HG02588 (cell line): Measurements from ENCODE around the gene AIRE.
"Not testable (repeated sequence)": the region's sequence is repeated elsewhere in the genome, so short reads cannot be mapped to it uniquely, and the experiment has no call there.

ENCODE experiments used
- ATAC-seq: cut with Tn5 transposase; IDR thresholded peaks from one replicate; pipeline ENCODE4 v1.9.1; 2021; ENCODE audit warnings: mild to moderate bottlenecking, moderate library complexity; ENCODE audit not compliant: unreplicated experiment

The AIRE gene

DNA sequence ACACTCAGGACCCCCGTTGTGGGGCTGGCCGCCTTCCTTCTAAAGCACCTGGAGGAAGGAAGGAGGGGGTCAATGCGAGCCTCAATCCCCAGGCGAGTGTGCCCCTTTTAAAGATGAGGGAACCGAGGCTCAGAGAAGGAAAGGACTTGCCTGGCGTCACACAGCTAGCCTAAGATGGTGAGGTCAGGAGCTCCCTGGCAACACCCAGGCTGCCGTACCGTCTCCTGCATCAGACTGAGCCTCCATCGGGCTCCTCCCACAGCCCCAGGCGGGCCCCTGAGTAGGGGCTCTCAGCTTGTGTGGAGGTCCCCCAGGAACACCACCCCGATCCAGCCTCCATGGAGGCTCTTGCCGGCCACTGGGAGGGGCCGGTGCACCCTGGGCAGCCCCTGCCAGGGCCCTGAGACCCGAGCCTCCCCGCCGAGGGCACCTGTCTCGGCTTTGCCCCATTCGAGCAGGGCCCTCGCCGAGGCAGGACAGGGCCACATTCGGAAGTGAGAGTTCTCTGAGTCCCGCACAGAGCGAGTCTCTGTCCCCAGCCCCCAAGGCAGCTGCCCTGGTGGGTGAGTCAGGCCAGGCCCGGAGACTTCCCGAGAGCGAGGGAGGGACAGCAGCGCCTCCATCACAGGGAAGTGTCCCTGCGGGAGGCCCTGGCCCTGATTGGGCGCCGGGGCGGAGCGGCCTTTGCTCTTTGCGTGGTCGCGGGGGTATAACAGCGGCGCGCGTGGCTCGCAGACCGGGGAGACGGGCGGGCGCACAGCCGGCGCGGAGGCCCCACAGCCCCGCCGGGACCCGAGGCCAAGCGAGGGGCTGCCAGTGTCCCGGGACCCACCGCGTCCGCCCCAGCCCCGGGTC, at the start of gene AIRE:
Gene AIRE, plus strand, starts transcription at position 739 of the 855 bp plus-strand sequence. CDS start 131 bp downstream, outside the sequence.
- ATAC-seq, result no peak

DNA sequence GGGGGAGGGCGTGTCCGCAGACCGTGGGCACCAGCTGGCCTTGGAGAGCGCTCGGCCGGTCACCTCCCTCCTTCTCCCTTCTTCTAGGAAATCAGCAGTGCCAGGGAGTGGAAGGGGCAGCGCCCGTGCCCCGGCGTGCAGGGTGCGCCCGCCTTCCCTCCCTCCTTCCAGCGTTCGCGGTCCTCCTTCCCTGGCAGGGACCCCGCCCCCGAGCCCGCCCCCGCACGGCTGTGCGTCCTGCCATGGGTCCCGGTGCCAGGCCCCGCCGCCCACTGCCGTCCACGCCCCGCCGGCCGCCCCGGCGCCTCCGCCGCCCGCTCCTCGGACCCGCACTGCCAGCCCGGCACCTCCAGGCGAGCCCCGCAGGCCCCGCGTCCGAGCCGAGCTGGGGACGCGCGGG, 45.3 kb upstream of the AIRE start:
- ATAC-seq, result peak; percentile 22

DNA sequence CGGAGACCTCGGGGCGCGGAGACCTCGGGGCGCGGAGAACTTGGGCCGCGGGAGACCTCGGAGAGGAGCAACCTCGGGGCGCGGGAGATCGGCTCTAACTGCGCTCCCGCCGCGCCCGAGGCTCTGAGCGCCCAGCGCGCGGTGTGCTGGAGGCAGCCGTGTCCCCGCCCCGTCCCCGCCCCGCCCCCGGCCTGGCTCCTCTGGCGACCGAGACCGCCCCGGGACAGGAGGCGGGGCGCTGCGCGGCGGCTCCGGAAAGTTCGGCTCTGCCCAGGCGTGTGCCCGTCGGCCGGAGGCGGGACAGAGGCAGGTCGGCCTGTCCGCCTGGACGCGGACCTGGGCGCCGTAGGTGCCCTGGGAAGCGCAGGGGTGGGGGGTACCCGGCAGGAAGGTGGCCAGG, 44.8 kb upstream of the AIRE start, which contains the start of gene ICOSLG:
Gene ICOSLG, minus strand, starts transcription at position 102 of the 400 bp plus-strand sequence. CDS start 126 bp downstream, outside the sequence.
- peak; percentile 40 for ATAC-seq

DNA sequence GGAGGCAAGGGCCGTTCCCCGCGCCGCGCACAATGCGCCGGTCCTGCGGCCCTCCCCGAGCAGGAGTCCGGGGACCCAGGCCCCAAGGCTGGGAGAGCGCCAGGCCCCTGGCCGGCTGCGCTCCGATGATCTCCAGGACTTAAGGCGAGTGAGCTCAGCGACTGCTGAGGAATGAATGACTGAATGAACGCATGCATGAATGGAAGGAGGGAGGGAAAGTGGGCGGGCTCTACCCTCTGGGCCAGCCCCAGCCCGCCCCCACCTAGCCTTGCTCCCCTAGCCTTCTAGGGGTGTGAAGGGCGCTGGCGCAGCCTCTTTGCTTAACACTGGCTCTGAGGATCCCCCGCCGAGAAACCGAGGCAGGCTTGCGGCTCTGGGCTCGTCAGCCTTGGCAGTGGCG, 44.4 kb upstream of the AIRE start:
- peak; percentile 36 for ATAC-seq

DNA sequence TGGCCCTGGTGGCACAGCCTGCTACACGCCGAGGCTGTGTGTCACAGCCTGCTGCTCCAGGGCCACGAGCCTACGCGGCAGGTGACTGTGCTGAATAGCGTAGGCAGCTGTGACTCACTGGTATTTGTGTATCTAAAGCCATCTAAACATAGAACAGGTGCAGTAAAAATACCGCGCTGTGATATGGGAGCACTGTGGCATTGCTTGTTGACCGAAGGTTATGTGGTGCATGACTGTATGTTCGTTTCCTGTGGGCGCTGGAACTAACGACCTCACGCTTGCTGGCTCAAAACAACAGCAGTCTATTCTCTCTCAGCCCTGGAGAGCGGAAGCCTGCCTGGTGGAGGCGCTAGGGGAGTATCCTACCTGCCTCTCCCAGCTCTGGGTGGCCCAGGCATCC, 41.7 kb upstream of the AIRE start:
- ATAC-seq, result peak; percentile 37

DNA sequence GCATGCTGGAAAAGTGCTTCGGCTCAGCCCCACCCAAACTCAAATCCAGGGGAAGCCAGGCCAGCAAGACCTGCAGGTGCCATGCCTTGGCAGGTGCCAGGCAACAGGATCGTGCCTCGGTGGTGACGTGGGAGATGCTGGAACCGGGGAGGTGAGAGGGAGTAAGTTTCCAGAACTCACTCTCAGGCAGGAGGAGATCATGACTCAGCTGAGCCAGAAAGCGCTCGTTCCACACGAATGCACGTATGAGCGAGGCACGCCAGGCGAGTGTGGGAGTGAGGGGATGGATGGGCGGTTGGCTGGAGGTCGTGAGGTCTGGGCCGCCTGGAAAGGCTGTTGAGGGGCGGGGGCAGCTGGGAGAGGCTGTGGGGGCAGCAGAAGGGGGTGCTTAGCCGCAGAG, 37.8 kb upstream of the AIRE start:
- ATAC-seq, result not testable (repeated sequence)

DNA sequence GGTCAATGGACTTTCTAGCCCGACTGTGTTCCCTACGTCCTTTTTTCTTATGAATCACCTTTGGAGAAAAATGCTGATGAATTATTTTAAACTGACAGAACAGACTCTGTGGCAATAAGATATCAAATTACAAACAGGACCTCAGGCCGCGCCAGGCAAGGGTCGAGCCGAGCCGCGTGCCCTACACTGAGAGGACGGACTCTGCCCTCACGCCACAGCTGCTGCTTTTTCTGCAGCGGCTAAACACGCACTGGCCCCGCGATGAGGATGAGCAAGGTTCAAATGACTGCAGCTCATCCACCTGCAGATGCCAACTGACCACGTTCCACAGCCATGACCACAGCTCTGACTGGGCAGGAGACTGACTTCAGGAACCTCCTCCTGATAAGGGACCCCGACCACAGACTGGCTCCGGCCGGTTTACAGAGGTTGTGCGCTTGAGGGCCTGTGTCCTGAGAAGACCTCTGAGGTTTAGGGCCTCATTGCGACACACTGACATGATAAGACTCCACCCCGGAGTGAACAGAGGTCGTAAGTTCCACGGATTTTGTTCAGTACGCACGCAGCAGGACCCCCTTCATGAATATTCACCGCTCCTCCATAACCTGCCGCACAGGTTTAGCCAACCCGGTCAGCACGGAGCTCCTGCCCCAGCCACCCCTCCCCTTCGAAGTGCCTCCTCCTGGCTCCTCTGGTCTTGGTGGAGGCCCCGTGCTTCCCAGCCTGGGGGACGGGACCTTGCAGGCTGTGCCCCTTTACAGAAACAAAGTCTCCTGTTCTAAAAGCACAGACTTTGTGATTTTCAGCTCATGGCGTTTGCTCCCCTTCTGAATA, 36.3 kb upstream of the AIRE start:
- not testable (repeated sequence) for ATAC-seq

DNA sequence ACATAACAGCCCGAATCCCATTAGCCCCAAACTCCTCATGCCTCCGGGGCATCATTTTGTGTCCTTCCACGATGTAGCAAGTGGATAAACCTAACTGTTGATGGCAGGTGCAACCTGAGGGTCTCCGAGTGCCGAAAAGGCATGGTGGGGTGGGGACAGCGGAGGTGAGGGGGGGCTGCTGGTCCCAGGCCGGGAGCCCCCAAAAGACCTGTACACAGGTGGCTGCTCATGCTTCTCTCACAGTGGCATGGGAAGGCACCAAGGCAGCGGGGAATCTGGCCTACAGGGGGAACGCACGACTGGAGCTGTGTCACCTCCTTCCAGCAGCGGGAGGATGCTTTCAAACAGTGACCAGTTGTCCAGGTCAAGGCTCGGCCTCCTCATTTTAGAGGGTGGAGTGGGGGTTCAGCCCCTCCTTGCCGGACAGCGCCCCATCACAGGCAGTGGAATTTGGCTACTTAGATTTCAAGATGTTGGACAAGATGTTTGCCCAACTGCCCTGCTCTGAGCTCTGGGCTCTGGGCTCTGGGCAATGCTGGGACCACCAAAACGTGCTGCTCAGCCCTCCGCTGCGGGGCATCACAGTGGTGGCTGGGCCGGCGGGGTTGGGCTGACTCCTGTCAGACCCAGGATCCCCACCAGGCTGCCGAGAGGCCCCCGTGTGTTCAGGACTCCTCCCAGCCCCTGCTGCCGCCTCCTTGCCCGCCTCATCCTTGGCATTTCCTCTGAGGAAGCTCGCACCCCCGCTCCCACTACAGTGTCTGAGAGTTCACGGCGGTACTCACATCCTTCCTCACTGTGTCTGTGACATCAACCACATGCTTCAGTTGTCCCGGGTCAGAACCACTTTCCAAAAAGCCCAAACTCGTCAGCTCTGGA, 31.6 kb upstream of the AIRE start:
- ATAC-seq, result no peak

DNA sequence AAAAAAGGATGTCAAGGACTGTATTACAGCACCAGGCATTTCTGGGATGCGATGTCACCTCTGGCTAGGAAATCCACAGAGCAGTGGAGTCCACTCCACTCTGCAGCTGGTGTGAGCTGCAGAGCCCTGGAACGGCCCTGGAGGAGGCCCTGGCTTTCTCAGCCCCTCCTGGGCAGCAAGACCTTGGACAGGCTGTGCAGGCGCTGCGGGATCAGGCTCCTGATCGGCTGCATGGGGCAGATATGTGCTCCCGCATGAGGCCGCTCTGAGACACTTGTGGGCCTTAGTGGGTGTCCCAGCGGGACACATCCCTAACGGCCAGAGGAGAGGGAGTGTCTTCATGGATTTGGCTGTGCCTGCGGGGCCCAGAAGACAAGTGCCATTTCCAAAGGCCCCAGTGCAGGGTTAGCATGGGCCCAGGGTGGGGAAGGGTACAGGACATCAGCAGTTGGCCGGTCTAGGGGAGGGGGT, 30.1 kb upstream of the AIRE start:
- ATAC-seq, result no peak

DNA sequence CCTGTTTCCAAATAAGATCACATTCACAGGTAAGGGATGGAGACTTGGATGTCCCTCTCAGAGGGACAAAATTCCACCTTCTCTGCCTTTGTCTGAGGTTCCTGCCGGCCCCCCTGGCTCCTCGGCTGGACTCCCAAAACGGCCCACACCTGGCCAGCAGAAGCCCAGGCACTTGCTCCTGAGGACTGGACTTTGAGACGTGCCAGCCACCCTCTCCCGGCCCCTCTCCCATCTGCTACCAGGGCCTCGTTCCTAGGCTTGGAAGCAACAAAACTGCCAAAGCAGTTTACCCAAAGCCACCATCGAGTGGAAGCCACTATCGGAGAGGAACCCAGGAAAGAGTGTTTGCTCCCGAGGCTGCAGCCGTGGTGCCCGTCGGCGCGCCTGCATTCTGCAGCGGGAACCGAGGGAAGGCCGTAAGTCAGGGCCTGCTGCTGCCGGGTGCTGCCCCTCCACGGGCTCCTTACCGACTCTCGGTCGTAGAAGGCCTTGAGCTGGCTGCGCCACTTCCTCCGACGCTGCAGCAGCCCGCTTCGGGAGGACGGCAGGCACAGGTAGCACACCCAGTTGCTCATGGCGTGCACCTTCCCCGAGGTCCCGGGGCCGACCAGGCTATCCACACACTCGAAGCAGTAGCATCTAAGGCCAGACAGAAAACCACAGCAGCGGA, 27.5 kb upstream of the AIRE start:
- no peak for ATAC-seq

DNA sequence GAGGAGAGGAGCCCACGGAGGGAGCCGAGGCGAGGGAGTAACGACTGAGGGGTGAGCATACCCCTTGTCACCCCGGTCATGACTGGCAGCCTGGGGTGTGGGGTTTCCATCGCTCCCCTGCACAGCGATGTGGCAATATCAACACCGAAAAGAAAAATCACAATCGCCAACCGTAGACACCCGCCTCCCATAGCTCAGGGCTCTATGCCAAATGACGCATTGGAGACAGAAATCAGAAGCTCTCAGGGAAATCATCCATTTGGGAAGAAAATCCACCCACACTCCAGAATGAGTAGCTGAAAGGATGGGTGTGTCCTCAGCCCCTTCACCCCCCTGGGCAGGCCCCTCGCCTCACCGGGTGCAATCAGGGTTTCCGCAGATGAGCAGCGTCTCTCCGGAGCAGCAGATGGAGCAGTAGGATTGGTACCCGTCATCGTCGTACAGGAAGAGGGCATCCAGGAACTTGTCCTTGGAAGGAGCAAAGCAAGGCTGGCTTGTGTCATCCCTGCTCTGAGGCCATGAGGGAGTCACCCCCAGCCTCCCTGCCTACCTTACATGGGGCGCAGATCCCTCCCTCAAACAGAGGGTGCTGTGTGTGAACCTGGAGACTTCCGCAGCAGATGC, 26.5 kb upstream of the AIRE start:
- ATAC-seq, result no peak

DNA sequence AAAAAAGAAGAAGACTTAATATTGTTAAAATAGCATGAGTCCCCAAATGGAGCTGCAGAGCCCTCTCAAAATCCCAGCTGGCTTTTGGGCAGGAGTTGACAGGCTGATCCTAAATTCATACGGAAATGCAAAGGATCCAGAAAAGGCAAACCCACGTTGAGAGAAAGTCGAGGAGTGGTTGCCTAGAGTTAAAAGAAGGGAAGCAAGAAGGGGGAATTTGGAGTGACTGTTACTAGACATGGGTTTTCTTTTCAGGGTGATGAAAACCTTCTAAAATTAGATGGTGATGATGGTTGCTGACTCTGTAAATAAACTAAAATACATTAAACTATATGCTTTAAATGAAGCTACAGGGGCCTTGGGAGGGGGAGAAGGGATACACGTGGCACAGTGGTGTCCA, 25.6 kb upstream of the AIRE start:
- no peak for ATAC-seq

DNA sequence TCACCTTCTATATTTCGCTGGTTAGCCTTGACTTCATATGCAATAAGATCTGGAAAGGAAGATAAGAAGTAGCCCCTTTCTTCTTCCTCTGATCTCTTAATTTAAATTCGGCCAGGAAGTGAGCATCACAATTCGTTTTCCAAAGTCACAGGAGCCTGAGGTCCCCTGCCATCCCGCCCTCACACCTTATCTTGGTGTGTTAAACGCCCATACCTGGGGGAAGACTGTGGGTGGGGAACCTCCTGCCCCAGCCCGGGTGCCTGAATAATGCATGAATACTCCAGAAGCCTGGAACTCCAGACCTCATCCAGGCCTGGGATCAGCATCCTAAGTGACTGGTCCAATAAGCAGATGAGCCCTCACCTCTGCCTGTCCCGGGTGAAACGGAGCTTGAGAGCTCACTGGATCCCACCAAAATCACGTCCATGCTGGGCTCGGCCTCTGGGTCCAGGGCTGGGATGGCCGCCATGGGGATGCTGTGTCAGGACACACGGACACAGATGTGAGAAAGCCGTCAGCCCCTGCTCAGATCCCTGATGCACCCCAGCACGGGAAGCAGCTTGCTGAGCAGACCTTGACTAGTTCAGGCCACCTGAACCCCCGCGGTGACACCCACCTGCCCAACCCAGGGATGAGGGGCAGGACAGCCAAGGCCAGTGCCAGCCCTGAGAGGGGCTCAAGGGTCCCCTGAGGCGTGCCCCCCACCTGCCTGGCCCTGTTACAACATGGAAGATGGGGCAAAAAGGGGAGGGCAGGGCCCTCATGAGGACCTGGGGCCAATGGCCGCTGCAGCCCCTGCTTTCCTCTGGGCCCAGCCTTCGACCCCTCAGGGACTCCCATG, 24.7 kb upstream of the AIRE start:
- no peak for ATAC-seq

DNA sequence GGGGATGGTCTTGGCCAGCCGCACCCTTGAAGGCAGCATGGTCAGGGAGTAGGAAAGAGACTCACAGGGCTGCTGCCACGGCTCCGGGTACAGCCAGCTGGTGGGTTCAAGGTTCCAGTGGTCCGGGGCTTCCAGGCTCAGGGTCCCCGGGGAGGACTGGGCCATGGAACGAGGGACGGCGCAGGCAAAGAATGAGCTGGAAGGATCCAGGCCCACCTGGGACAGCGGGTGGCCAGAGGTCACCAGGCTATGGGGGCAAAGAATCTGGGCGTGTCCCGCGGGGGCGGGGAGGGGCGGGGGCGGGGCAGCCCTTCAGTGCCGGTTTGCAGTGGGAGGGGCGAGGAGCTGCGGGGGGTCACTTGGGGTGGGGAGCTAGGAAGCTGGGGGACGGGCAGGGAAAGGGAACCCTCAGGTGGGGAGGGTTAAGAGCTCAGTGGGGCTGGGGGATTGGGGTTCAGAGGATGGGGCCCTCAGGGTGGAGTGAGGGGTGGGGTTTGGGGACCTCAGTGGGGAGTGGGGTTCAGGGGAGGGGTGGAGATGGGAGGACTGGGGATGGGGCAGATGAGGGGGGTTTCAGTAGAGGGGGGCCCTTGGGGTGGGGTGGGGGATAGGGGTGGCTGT, 23.9 kb upstream of the AIRE start, which contains the start of gene DNMT3L:
Gene DNMT3L, minus strand, starts transcription at position 223 of the 621 bp plus-strand sequence. CDS start 638 bp downstream, outside the sequence.
- no peak for ATAC-seq

DNA sequence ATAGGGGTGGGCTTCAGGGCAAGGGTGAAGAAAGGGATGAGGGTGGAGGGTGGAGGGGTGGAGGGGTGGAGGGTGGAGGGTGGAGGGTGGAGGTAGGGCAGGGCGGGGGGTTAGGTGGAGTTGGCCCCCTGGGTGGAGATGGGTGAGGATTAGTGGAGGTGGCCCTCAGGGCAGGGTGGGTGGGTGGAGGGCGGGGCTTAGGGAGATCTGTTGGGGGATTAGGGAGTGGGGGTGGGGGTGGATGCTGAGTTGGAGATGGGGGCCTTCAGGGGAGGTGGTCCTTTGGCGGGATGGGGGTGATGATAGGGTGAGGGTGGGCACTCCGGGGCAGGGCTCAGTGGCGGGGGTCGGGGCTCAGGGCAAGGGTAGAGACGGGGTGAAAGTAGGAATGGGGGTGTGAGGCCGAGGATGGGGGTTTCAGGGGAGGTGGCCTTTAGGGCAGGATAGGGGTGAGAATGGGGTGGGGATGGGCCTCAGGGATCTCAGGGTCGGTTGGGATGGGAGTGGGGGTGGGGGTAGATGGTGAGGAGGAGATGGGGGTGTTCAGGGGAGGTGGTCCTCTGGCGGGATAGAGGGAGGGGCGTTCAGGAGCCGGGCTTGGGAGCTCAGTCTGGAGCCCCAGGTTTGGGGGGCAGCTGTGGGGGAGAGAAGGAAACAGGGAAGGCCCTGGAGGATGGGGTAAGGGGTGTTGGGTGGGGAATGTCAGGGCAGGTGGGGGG, 23.2 kb upstream of the AIRE start:
- no peak for ATAC-seq

DNA sequence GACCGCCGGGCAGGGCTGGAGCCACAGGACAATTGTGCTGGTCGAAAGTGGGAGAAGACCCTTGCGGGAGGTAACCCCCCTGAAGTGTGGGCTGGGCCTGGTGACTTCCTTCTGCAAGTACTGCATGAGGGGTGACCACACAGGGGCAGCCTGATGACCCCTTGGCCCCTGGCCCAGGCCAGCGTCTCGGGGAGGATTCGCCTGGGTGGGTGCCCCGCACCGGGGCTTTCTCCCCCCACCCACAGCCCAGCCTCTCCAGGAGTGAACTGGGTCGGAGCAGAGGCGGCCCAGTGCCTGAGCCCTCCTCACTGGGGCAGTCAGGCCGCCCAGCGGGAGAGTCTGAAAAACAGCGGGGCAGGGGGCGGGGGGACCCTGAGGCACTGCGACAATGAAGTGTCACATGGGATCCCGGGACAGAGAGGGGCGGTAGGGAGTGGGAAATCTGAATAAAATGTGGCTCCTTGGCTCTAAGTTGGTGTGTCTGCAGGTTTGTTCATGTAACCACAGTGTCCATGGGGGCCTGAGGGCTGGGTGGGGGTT, 22.4 kb upstream of the AIRE start:
- no peak for ATAC-seq

DNA sequence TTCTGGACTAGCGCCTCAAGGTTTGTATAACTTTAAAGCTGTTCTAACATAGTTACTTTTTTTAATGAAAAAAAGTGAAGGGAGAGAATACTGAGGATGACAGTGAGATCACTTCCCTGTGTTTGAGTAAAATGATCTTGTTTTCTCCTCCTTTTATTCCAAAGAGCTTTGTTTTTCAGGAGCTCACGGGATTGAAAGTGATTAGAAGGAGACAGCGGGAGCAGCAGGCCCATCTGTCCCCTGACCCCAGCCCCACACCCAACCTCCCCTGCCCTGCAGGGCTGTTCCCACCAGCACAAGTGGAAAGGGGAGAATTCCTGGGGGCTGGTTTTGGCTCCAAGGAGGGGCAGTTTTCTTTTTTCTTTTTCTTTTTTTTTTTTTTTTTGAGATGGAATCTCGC, 21.9 kb upstream of the AIRE start:
- no peak for ATAC-seq
